Activated CD4-positive, alpha-beta T cell treated with anti-CD3 and anti-CD28 coated beads, Interleukin-2, amount 10 ng/mL, durations not matched to agents 24 days and 14 days (primary cell): ENCODE data around the gene NRG3. TPM values are rescaled to one million over a fixed set of nuclear protein-coding genes. Genes with fewer than 3 reads are reported as not detected.
"Not testable (repeated sequence)": the region's sequence is repeated elsewhere in the genome, so short reads cannot be mapped to it uniquely, and the experiment has no call there.

Experiments used
- DNase-seq: peaks from one replicate; pipeline ENCODE4 v3.0.0; 2022
- H3K27ac Mint-ChIP-seq: one replicate; pipeline ENCODE4 v1.8.0; 2022; ENCODE audit warnings: mild to moderate bottlenecking, mixed read lengths
- H3K27me3 Mint-ChIP-seq: one replicate; pipeline ENCODE4 v1.8.0; 2022; ENCODE audit warnings: mixed read lengths
- H3K36me3 Mint-ChIP-seq: one replicate; pipeline ENCODE4 v1.8.0; 2022; ENCODE audit warnings: low read depth, mild to moderate bottlenecking, mixed read lengths
- H3K4me1 Mint-ChIP-seq: one replicate; pipeline ENCODE4 v1.8.0; 2021; ENCODE audit warnings: mixed read lengths
- H3K4me3 Mint-ChIP-seq: one replicate; pipeline ENCODE4 v1.8.0; 2022; ENCODE audit warnings: mild to moderate bottlenecking, moderate library complexity, mixed read lengths
- H3K9me3 Mint-ChIP-seq: one replicate; pipeline ENCODE4 v1.8.0; 2021; ENCODE audit warnings: mixed read lengths
- intact Hi-C: fragments of 100-400 bp; cut with micrococcal nuclease; formaldehyde crosslinking; loops from one replicate; pipeline ENCODE4 v1.15.1; 2023
- total RNA-seq: library from RNA; stranded (reverse); gene quantifications from 2 replicates; pipeline ENCODE4 v1.2.3, GENCODE V29; 2022

Gene NRG3
- total RNA-seq, 1 donor from 2014 or later, result not detected

DNA sequence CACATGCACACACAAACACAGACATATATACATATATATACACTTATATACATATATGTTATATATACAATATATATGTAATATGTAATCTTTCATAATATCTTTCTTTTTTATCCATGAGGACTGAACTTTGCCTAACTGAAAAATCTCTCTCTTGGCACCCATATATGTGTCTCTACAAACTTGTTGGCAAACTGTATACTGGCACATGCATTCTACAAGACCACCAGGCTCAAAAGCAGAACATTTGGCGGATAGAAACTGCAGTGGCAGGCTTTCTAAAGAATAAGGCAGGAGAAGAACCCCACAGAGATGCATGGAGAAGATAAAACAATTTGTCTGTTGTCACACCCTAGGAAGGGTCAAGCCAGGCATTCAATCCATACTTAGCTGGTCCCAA, 165.3 kb downstream of the NRG3 start:
- peaks cover 3% of the 10 kb centered on the region for H3K9me3 Mint-ChIP-seq
- H3K27me3 Mint-ChIP-seq, result no peaks in the 10 kb centered on the region
- DNase-seq, result no peak
- H3K27ac Mint-ChIP-seq, result no peak overlapping the region
- no peak overlapping the region for H3K4me3 Mint-ChIP-seq
- H3K36me3 Mint-ChIP-seq, result no peaks in the 10 kb centered on the region
- intact Hi-C loops, result no loop called here
- no peaks in the 10 kb centered on the region for H3K4me1 Mint-ChIP-seq

GRCh38 chr10:82041018-82041417, 166.0 kb downstream of the NRG3 start:
- Mint-ChIP-seq H3K27me3 (no peaks in the 10 kb centered on the region), H3K4me3 (no peak overlapping the region), H3K4me1 (no peaks in the 10 kb centered on the region), H3K9me3 (no peaks in the 10 kb centered on the region), H3K36me3 (no peaks in the 10 kb centered on the region), H3K27ac (no peak overlapping the region)
- intact Hi-C loops, result no loop called here
- DNase-seq, result no peak

DNA sequence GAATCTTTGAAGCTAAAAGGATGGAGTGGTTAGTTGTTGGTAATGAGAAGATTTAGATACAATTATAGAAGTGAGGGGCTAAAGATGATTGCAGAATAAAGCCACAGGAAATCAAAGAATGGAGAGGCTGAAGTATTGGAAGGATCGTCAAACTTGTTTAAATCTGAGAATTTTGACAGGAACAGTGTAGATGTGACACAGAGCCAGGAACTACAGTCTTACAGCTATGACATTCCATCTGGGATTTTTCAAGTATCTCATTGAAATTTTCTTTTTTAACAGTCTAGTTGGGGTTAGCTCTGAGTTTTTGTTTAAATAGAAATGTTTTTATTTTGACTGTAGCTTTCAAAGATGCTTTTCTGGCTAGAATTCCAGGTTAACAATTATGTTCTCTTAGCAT, 181.4 kb downstream of the NRG3 start:
- intact Hi-C loops, result no loop called here
- no peaks in the 10 kb centered on the region for H3K4me1 Mint-ChIP-seq
- no peak for DNase-seq
- no peaks in the 10 kb centered on the region for H3K36me3 Mint-ChIP-seq
- no peaks in the 10 kb centered on the region for H3K27me3 Mint-ChIP-seq
- H3K9me3 Mint-ChIP-seq, result no peaks in the 10 kb centered on the region
- H3K4me3 Mint-ChIP-seq, result no peak overlapping the region
- H3K27ac Mint-ChIP-seq, result no peak overlapping the region

DNA sequence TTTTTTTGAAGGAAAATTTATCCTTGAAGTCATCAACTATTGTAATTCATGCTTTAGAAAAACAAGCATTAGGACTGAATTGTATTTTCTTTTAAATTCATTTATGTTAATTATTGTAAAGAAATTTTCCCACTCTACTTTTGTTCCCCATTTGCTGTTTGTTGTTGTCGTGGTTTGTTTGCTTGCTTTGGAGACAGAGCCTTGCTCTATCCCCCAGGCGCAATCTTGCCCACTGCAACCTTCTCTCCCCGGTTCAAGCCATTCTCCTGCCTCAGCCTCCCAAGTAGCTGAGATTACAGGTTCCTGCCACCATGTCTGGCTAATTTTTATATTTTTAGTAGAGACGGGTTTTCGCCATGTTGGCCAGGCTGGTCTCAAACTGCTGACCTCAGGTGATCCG, 192.2 kb downstream of the NRG3 start:
- intact Hi-C loops, H3K4me1 Mint-ChIP-seq, H3K9me3 Mint-ChIP-seq, H3K27me3 Mint-ChIP-seq, DNase-seq, H3K4me3 Mint-ChIP-seq, H3K27ac Mint-ChIP-seq, H3K36me3 Mint-ChIP-seq: not testable (repeated sequence)

- no peak overlapping the region for H3K27ac Mint-ChIP-seq
- DNase-seq, result no peak
- no peaks in the 10 kb centered on the region for H3K36me3 Mint-ChIP-seq
- H3K4me3 Mint-ChIP-seq, result no peak overlapping the region
- H3K4me1 Mint-ChIP-seq, result no peaks in the 10 kb centered on the region
- no peaks in the 10 kb centered on the region for H3K9me3 Mint-ChIP-seq
- intact Hi-C loops, result no loop called here
- no peaks in the 10 kb centered on the region for H3K27me3 Mint-ChIP-seq
Observed at GRCh38 chr10:82068501-82068900, 193.5 kb downstream of the NRG3 start.

- no peak for DNase-seq
- Mint-ChIP-seq H3K36me3 (no peaks in the 10 kb centered on the region), H3K4me1 (no peaks in the 10 kb centered on the region), H3K4me3 (no peak overlapping the region), H3K27me3 (no peaks in the 10 kb centered on the region), H3K9me3 (peaks cover 3% of the 10 kb centered on the region), H3K27ac (no peak overlapping the region)
- intact Hi-C loops, result no loop called here
Observed at GRCh38 chr10:82071231-82071630, 196.2 kb downstream of the NRG3 start.

DNA sequence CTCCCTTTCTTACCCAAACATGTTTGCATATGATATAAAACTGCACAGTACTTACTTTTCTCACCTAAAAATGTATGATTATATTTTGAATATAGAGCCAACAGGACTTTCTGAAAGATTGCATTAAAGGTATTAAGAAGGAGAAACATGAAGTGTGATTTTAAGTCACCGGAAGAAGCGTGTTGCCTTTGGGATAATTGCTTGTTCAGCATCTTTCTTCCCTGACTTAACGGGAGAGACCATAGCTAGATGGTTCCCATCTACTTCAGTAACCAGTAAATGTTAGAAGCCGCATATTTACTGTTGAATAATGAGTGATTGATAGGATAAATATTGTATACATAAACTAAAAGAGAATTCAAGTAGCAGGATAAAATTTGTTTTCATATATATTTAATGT, 197.1 kb downstream of the NRG3 start:
- no peaks in the 10 kb centered on the region for H3K36me3 Mint-ChIP-seq
- no peaks in the 10 kb centered on the region for H3K4me1 Mint-ChIP-seq
- H3K27ac Mint-ChIP-seq, result no peak overlapping the region
- DNase-seq, result no peak
- intact Hi-C loops, result no loop called here
- H3K27me3 Mint-ChIP-seq, result no peaks in the 10 kb centered on the region
- no peak overlapping the region for H3K4me3 Mint-ChIP-seq
- peaks cover 3% of the 10 kb centered on the region for H3K9me3 Mint-ChIP-seq

DNA sequence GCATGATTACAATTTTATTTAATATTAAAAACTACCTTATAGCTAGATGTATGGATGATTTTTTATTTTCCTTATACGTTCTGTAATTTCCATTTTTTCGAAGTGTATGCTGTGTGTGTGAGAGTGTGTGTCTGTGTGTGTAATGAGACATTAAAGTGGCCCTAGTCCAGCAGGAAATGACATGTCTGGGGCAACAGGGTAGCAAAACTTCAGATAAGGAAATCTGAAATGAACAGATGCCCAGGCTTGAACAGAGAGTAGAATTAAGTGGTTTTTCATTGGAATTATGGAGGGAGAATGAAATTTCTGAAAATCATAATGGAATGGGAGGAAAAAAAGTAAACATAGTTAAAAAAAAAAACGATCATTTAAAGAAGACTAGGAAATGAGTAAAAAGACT, 200.6 kb downstream of the NRG3 start:
- H3K9me3 Mint-ChIP-seq, result peaks cover 3% of the 10 kb centered on the region
- no peak for DNase-seq
- H3K4me3 Mint-ChIP-seq, result no peak overlapping the region
- H3K36me3 Mint-ChIP-seq, result no peaks in the 10 kb centered on the region
- H3K27me3 Mint-ChIP-seq, result no peaks in the 10 kb centered on the region
- no peaks in the 10 kb centered on the region for H3K4me1 Mint-ChIP-seq
- no peak overlapping the region for H3K27ac Mint-ChIP-seq
- intact Hi-C loops, result no loop called here

DNA sequence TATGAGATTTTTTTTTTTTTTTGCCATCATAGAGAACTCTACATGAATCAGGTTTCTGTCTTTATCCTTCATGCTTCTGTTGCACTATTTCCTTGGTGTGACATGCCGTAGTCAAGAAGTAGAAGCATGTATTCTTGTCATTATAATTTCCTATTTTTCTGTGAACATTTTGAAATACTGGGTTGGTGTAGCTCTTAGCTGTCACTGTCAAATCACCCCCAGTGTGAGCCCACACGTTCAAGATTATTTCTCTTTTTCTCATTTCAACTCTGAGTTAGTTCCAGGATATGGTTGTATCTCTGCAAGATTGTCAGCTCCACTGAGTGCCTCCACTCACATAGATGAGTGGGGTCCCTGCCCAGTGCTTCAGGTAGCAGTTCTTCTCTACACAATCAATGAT, 209.5 kb downstream of the NRG3 start:
- Mint-ChIP-seq H3K36me3 (no peaks in the 10 kb centered on the region), H3K27ac (no peak overlapping the region), H3K27me3 (no peaks in the 10 kb centered on the region), H3K9me3 (no peaks in the 10 kb centered on the region), H3K4me1 (no peaks in the 10 kb centered on the region), H3K4me3 (no peak overlapping the region)
- intact Hi-C loops, result no loop called here
- DNase-seq, result no peak

DNA sequence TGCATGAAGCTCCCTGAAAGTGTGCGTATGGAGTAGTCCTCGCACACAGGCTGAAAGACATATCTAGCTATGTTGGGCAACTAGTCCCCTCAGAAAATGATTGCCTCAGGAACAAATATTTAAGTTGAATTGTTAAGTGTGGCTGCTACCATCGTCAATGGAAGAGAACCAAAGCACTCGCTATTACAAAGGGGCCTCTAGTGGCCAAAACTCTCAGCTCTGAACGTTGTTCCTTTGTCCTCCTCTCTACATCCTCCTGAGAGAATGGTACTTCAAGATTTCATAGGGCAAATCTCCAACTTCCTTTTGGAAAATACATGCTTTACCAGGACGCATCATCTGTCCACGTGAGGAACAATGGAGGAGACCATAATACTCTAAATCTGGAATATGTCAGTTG, 209.9 kb downstream of the NRG3 start:
- Mint-ChIP-seq H3K27ac (no peak overlapping the region), H3K4me1 (no peaks in the 10 kb centered on the region), H3K36me3 (no peaks in the 10 kb centered on the region), H3K27me3 (no peaks in the 10 kb centered on the region), H3K9me3 (no peaks in the 10 kb centered on the region), H3K4me3 (no peak overlapping the region)
- intact Hi-C loops, result no loop called here
- no peak for DNase-seq

DNA sequence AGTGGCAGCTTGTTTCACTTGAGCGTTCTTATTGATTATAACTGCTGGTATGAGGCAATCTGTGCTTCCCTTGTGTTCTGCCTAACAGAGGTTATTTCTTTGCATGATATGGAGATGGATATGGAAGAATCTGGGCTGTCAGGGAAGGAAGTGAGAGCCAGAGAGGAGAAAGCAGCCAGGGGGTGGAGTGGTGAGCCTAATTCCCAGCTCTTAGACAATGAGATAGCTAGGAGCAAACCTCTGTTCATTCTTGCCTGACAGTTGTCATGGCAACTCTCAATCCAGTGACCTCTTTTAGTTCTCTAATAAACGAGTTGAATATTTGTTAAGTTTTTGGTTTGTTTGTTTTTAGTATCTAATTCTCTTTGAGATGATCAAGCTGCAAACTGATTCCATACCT, 214.3 kb downstream of the NRG3 start:
- Mint-ChIP-seq H3K9me3 (no peaks in the 10 kb centered on the region), H3K36me3 (no peaks in the 10 kb centered on the region), H3K27me3 (no peaks in the 10 kb centered on the region), H3K4me3 (no peak overlapping the region), H3K4me1 (no peaks in the 10 kb centered on the region), H3K27ac (no peak overlapping the region)
- DNase-seq, result no peak
- intact Hi-C loops, result no loop called here

GRCh38 chr10:82091413-82091812, 216.4 kb downstream of the NRG3 start:
- intact Hi-C loops, result no loop called here
- Mint-ChIP-seq H3K36me3 (no peaks in the 10 kb centered on the region), H3K27ac (no peak overlapping the region), H3K27me3 (no peaks in the 10 kb centered on the region), H3K4me3 (no peak overlapping the region), H3K4me1 (no peaks in the 10 kb centered on the region), H3K9me3 (no peaks in the 10 kb centered on the region)
- no peak for DNase-seq

GRCh38 chr10:82092111-82092510, 217.1 kb downstream of the NRG3 start:
- intact Hi-C loops, result no loop called here

GRCh38 chr10:82124713-82125112, 249.7 kb downstream of the NRG3 start:
- H3K27me3 Mint-ChIP-seq, result no peaks in the 10 kb centered on the region
- H3K4me3 Mint-ChIP-seq, result no peak overlapping the region
- intact Hi-C loops, result no loop called here
- H3K36me3 Mint-ChIP-seq, result no peaks in the 10 kb centered on the region
- H3K9me3 Mint-ChIP-seq, result no peaks in the 10 kb centered on the region
- no peak for DNase-seq
- H3K27ac Mint-ChIP-seq, result no peak overlapping the region
- H3K4me1 Mint-ChIP-seq, result no peaks in the 10 kb centered on the region

More at GRCh38 chr10:82092111-82092510, 217.1 kb downstream of the NRG3 start:
- no peaks in the 10 kb centered on the region for H3K4me1 Mint-ChIP-seq
- H3K9me3 Mint-ChIP-seq, result no peaks in the 10 kb centered on the region
- DNase-seq, result no peak
- H3K27me3 Mint-ChIP-seq, result no peaks in the 10 kb centered on the region
- no peak overlapping the region for H3K4me3 Mint-ChIP-seq
- no peak overlapping the region for H3K27ac Mint-ChIP-seq
- H3K36me3 Mint-ChIP-seq, result no peaks in the 10 kb centered on the region

GRCh38 chr10:82128527-82128926, 253.5 kb downstream of the NRG3 start:
- Mint-ChIP-seq H3K27ac (no peak overlapping the region), H3K9me3 (no peaks in the 10 kb centered on the region), H3K36me3 (no peaks in the 10 kb centered on the region), H3K4me1 (no peaks in the 10 kb centered on the region), H3K4me3 (no peak overlapping the region), H3K27me3 (no peaks in the 10 kb centered on the region)
- intact Hi-C loops, result no loop called here
- DNase-seq, result no peak
